Coronary artery (tissue), 2 donors: ENCODE measurements around the gene GAS7.

Experiments used
- DNase-seq: peaks from one replicate; pipeline ENCODE4 v3.0.0-alpha.2; 2017; ENCODE audit warnings: low spot score
- H3K27ac ChIP-seq, 2 donors: fragments of 200-600 bp; sonication (generic); one replicate each; pipeline ENCODE4 v1.5.1; 2016 to 2019
- H3K4me3 ChIP-seq: fragments of 200-600 bp; sonication (generic); 2 replicates; pipeline ENCODE4 v1.5.1; 2016; ENCODE audit warnings: mild to moderate bottlenecking, moderate library complexity
- CTCF ChIP-seq: fragments of 200-600 bp; sonication (generic); IDR thresholded peaks from one replicate; pipeline ENCODE4 v1.5.1; 2019; ENCODE audit warnings: antibody characterized with exemption

The GAS7 gene

GRCh38 chr17:10120749-10121148, 77.7 kb downstream of the GAS7 start:
- no peak overlapping the region for H3K27ac ChIP-seq

GRCh38 chr17:10120109-10120485, 78.3 kb downstream of the GAS7 start:
- Histone ChIP-seq H3K4me3 (no peak overlapping the region), H3K27ac (peak overlapping the region in 1 of 2 donors; percentile 57)
- DNase-seq = no peak
- TF ChIP-seq CTCF = no peak

More at GRCh38 chr17:10120749-10121148, 77.7 kb downstream of the GAS7 start:
- no peak for DNase-seq
- no peak for TF ChIP-seq CTCF
- no peak overlapping the region for H3K4me3 ChIP-seq

DNA sequence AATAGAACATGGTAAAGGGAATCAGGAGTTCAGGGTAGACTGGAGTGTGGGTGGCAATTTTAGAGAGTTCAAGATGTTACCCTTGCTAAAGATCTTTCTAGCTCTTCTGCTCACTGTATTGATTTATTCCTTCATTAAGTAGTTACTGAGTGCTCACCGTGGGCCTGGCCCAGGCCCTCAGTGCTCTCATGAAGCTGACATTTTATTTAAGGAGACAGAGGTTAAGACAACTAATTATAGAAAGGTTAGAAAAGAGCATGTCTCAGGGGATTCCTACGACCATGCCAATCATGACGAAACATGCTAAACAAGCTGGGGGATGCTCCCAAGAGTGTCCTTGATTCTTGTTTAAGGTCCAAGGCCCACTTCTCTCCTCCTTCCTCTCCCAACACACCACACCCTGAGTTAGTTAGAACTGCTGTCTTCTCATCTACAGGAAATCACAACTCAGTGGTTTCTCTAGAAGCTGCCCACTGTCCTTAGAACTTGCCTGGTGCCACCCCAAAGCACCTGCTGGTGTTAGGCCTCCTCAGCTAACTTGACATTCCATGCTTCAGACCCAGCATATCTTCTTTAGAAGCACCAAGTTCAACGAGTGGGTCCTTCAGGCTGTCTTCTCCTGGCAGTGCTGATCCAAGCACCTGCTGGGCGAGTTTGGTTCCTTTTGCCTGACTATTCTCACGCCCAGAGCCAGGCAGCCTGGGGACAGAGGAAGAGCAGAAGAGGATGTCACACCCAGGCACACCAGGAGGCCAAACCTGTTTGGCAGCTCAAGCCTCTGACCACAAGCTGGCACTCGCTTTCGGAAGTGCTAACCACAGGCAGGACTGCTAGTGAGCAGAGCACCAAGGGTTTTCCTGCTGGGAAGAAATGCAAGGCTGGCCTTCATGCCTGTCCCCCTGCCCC, 79.0 kb downstream of the GAS7 start:
- DNase-seq = no peak
- no peak for TF ChIP-seq CTCF
- H3K27ac ChIP-seq = peak overlapping the region in 1 of 2 donors; percentile 57
- H3K4me3 ChIP-seq = no peak overlapping the region

DNA sequence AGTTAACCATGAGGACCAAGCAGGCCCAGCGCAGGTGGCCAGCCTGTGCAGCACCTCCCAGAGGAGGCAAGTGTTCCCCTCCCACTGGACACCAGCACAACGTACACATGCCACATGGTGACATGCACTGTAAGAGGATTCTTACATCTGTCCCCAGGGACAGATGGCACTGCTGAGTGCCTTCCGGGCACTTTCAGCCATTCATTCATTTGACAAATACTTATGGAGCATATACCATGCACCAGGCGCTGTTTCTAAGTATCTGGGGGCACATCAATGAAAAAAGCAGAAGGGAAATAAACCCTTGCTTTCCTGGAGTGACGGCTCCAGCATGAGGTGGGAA, 79.6 kb downstream of the GAS7 start:
- TF ChIP-seq CTCF = no peak
- DNase-seq = no peak
- Histone ChIP-seq H3K4me3 (no peak overlapping the region), H3K27ac (peak overlapping the region in 1 of 2 donors; percentile 57)

GRCh38 chr17:10117581-10118001, 80.8 kb downstream of the GAS7 start:
- H3K4me3 ChIP-seq = no peak overlapping the region
- peak overlapping the region in 1 of 2 donors; percentile 21 for H3K27ac ChIP-seq
- no peak for DNase-seq
- no peak for TF ChIP-seq CTCF

DNA sequence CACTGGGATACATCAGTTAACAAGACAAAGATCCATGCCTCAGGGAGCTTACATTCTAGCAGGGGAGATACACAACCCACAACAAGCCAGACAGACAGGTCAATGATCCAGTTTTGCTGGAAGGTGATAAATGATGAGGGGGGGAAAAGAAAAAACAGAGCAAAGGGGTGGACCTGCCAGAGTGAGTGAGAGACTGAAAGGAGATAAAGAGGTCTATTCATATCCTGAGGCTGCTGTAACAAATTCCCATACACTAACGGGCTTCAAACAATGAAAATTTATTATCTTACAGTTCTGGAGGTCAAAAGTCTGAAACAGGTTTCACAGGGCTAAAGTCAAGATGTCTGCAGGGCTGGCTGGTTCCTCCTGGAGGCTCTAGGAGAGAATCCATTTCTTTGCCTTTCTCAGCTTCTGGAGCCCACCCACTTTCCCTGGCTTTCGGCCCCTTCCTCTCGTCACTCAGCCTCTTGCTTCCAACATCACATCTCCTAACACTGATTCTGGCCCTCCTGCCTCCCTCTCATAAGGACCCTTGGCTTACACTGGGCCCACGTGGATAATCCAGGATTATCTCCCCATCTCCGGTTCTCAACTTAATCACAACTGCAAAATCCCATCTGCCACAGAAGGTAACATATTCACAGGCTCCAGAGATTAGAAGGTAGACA, 81.5 kb downstream of the GAS7 start:
- no peak for TF ChIP-seq CTCF
- H3K27ac ChIP-seq = peak overlapping the region in 1 of 2 donors; percentile 96
- no peak for DNase-seq

DNA sequence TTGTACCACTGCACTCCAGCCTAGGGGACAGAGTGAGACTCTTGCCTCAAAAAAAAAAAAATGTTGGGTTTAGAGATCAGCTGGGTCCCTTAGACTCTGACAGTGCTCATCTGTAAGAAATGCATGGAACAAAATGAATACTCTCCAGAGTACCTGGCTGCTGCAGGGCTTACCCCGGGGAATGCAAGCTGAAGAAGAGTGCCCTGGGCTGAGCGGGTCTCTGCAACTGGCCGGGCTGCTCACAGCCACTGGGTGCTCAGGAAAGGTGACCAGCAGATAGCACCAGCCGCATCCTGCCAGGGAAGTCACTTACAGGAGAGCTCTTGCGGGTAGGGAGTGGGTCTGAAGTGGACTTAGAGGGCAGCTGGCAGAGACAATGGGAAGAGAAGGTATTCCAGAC, 82.1 kb downstream of the GAS7 start:
- DNase-seq = no peak
- Histone ChIP-seq H3K27ac (peak overlapping the region in 1 of 2 donors; percentile 96), H3K4me3 (no peak overlapping the region)
- no peak for TF ChIP-seq CTCF

More for the DNA sequence above, 81.5 kb downstream of the GAS7 start:
- no peak overlapping the region for H3K4me3 ChIP-seq
